ENCODE data around the gene CYP3A5.

CYP3A5 gene

DNA sequence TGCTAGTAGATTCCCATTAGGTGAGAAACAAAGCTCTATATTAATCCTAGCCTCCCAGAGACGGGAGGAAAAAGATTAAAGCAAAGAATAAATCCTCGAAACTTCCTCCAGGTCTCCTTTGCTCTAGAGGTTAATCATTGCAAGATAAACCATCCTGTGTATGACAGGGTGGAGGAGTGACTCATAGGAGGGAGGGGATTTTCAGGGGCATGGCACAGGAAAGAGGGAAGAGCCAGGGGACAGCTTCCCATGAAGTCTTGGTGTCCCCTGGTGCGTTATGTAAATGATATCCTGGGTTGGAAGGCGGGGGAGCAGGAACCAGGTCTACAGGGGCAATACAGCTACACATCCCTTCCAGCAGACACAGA, 780 bp downstream of the CYP3A5 start:
- Histone ChIP-seq H3K27me3 (ENCODE audit: insufficient read depth, poor library complexity, severe bottlenecking) (no peaks in the 10 kb centered on the region), H3K27ac (replicated peaks) (no peak overlapping the region), H3K4me3 (replicated peaks; ENCODE audit: insufficient read depth, low read length) (no peak overlapping the region)
- DNase-seq (ENCODE audit: low read depth in 1 of 2, low spot score in 1 of 2), result no peak
- TF ChIP-seq SPI1 (IDR thresholded peaks at IDR 0.05; ENCODE audit: borderline replicate concordance, low read depth) (no peak), GABPA (IDR thresholded peaks at IDR 0.05; ENCODE audit: low read depth) (no peak), REST (IDR thresholded peaks at IDR 0.05; ENCODE audit: insufficient replicate concordance, low read depth) (no peak), POLR2AphosphoS5 (IDR thresholded peaks at IDR 0.05; ENCODE audit: low read depth) (no peak), CTCF (IDR thresholded peaks at IDR 0.05; ENCODE audit: insufficient read depth, low read length) (no peak)

- DNase-seq (ENCODE audit: low read depth in 1 of 2, low spot score in 1 of 2), result no peak
- H3K4me3 ChIP-seq (replicated peaks; ENCODE audit: insufficient read depth, low read length), result no peak overlapping the region
- H3K27me3 ChIP-seq (ENCODE audit: insufficient read depth, poor library complexity, severe bottlenecking), result no peaks in the 10 kb centered on the region
- TF ChIP-seq SPI1 (IDR thresholded peaks at IDR 0.05; ENCODE audit: borderline replicate concordance, low read depth) (no peak), REST (IDR thresholded peaks at IDR 0.05; ENCODE audit: insufficient replicate concordance, low read depth) (no peak), GABPA (IDR thresholded peaks at IDR 0.05; ENCODE audit: low read depth) (no peak), POLR2AphosphoS5 (IDR thresholded peaks at IDR 0.05; ENCODE audit: low read depth) (no peak), CTCF (IDR thresholded peaks at IDR 0.05; ENCODE audit: insufficient read depth, low read length) (no peak)
- H3K27ac ChIP-seq (replicated peaks), result no peak overlapping the region
Observed at GRCh38 chr7:99677648-99678045, 2.1 kb downstream of the CYP3A5 start.

DNA sequence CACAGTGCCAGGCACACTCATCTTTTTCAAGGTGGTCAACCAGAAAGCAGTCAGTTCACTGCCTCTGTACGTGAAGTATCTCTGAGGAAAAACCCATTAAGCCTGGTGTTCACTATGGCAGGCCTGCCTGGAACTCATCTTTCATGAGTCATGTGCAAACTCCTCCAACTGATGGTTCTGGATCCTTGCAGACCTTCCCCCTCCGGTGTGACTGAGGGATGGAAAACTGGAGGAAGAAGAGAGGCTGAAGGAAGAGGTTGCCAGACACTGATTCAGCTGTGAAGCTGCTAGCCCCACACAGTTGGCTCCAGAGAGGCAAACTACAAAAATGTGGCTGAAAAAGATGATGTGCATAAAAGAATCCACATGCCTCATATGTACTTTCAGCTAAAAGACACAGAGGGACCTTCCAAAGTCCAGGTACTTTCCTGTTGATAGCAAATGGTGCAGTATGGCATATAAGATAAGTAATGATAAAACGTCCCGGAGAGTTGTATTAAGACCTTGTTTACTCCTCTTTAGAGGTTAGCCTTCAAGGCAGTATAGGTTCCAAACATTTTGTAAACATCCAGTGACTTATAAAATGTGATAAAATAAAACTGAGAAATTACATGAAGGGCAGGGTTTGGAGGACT, 2.7 kb downstream of the CYP3A5 start:
- TF ChIP-seq CTCF (IDR thresholded peaks at IDR 0.05; ENCODE audit: insufficient read depth, low read length) (no peak), REST (IDR thresholded peaks at IDR 0.05; ENCODE audit: insufficient replicate concordance, low read depth) (no peak), POLR2AphosphoS5 (IDR thresholded peaks at IDR 0.05; ENCODE audit: low read depth) (no peak), SPI1 (IDR thresholded peaks at IDR 0.05; ENCODE audit: borderline replicate concordance, low read depth) (no peak), GABPA (IDR thresholded peaks at IDR 0.05; ENCODE audit: low read depth) (no peak)
- H3K27ac ChIP-seq (replicated peaks), result no peak overlapping the region
- DNase-seq (ENCODE audit: low read depth in 1 of 2, low spot score in 1 of 2), result no peak
- H3K4me3 ChIP-seq (replicated peaks; ENCODE audit: insufficient read depth, low read length), result no peak overlapping the region
- H3K27me3 ChIP-seq (ENCODE audit: insufficient read depth, poor library complexity, severe bottlenecking), result no peaks in the 10 kb centered on the region
